GM23338 (cell line): Measurements from ENCODE around the gene CROCC2.

Experiments
- CTCF ChIP-seq, 2 experiments: fragments of 200-600 bp in 1 of 2; sonication (generic) in 1 of 2; conservative IDR thresholded peaks; 2 replicates each; pipeline versions ENCODE4 v1.5.1 to v1.6.1; 2016 to 2017; ENCODE audit warnings: antibody characterized with exemption in 2 of 2, low read depth in 2 of 2, mild to moderate bottlenecking in 2 of 2, moderate library complexity in 1 of 2
- EZH2 ChIP-seq: fragments of 200-600 bp; sonication (generic); IDR thresholded peaks from one replicate; pipeline ENCODE4 v1.8.0; 2017; ENCODE audit warnings: antibody characterized with exemption, mild to moderate bottlenecking, low read depth; ENCODE audit not compliant: unreplicated experiment
- EZH2phosphoT487 ChIP-seq: fragments of 200-600 bp; sonication (generic); IDR thresholded peaks from one replicate; pipeline ENCODE4 v1.8.1; 2018; ENCODE audit warnings: antibody characterized with exemption; ENCODE audit not compliant: unreplicated experiment
- POLR2AphosphoS5 ChIP-seq: IDR thresholded peaks from 2 replicates; pipeline ENCODE4 v1.6.1; 2016; ENCODE audit warnings: antibody characterized with exemption, low read depth
- REST ChIP-seq: IDR thresholded peaks from one replicate; pipeline ENCODE4 v1.6.1; 2018; ENCODE audit warnings: antibody characterized with exemption; ENCODE audit not compliant: unreplicated experiment

- TF ChIP-seq REST (no peak), CTCF (conservative IDR thresholded peaks at IDR 0.05; ENCODE audit: low read depth in 2 of 2) (no peak), EZH2 (no peak), POLR2AphosphoS5 (no peak), EZH2phosphoT487 (no peak)
Measured at GRCh38 chr2:240958366-240959213, 52.5 kb downstream of the CROCC2 start.
